Measurements from ENCODE around the gene TH. TPM values are rescaled to one million over a fixed set of nuclear protein-coding genes. Genes with fewer than 3 reads are reported as not detected.

The TH gene
- total RNA-seq = 0.22 and 0.23 TPM in 2 replicates

GRCh38 chr11:2171591-2172003, at the start of gene TH:
TH (minus strand) TSS chr11:2171815; CDS start chr11:2171786, 29 bp downstream.
- no peak for TF ChIP-seq CTCF (conservative IDR thresholded peaks at IDR 0.05; ENCODE audit: low read depth, low read length)
- H3K4me3 ChIP-seq (ENCODE audit: low read depth, low read length) = no peak within 1 kb of the TSS
- no peak for DNase-seq (ENCODE audit: low read depth)

GRCh38 chr11:2221024-2221423, 49.4 kb upstream of the TH start:
- DNase-seq (ENCODE audit: low read depth) = no peak
- TF ChIP-seq CTCF (conservative IDR thresholded peaks at IDR 0.05; ENCODE audit: low read depth, low read length) = no peak
- no peak overlapping the region for H3K4me3 ChIP-seq (ENCODE audit: low read depth, low read length)

GRCh38 chr11:2220173-2220771, 48.7 kb upstream of the TH start:
- DNase-seq (ENCODE audit: low read depth) = no peak
- no peak for TF ChIP-seq CTCF (conservative IDR thresholded peaks at IDR 0.05; ENCODE audit: low read depth, low read length)
- H3K4me3 ChIP-seq (ENCODE audit: low read depth, low read length) = no peak overlapping the region

GRCh38 chr11:2219318-2220017, 47.9 kb upstream of the TH start:
- no peak for DNase-seq (ENCODE audit: low read depth)
- no peak overlapping the region for H3K4me3 ChIP-seq (ENCODE audit: low read depth, low read length)

GRCh38 chr11:2218031-2218633, 46.5 kb upstream of the TH start:
- DNase-seq (ENCODE audit: low read depth) = no peak
- H3K4me3 ChIP-seq (ENCODE audit: low read depth, low read length) = no peak overlapping the region
- TF ChIP-seq CTCF (conservative IDR thresholded peaks at IDR 0.05; ENCODE audit: low read depth, low read length) = no peak

More at GRCh38 chr11:2219318-2220017, 47.9 kb upstream of the TH start:
- no peak for TF ChIP-seq CTCF (conservative IDR thresholded peaks at IDR 0.05; ENCODE audit: low read depth, low read length)

GRCh38 chr11:2217211-2218030, 45.8 kb upstream of the TH start:
- TF ChIP-seq CTCF (conservative IDR thresholded peaks at IDR 0.05; ENCODE audit: low read depth, low read length) = no peak
- DNase-seq (ENCODE audit: low read depth) = no peak
- no peak overlapping the region for H3K4me3 ChIP-seq (ENCODE audit: low read depth, low read length)
